Gastroesophageal sphincter (tissue), 3 donors: ENCODE measurements around the gene KLHL8.
A peak's percentile ranks its signal among the peaks of the same experiment; 100 is the strongest.

Experiments used
- CTCF ChIP-seq, 4 experiments: fragments of 200-600 bp in 2 of 4; fragments of 450-650 bp in 2 of 4; sonication (generic) in 1 of 4; IDR thresholded peaks; one replicate each; pipeline ENCODE4 v1.5.1; 2017 to 2019; ENCODE audit warnings: antibody characterized with exemption in 4 of 4, mild to moderate bottlenecking in 2 of 4, moderate library complexity in 2 of 4
- POLR2AphosphoS5 ChIP-seq: sonication (generic); formaldehyde crosslinking; IDR thresholded peaks from one replicate; pipeline ENCODE4 v1.6.1; 2017; ENCODE audit warnings: antibody characterized with exemption

DNA sequence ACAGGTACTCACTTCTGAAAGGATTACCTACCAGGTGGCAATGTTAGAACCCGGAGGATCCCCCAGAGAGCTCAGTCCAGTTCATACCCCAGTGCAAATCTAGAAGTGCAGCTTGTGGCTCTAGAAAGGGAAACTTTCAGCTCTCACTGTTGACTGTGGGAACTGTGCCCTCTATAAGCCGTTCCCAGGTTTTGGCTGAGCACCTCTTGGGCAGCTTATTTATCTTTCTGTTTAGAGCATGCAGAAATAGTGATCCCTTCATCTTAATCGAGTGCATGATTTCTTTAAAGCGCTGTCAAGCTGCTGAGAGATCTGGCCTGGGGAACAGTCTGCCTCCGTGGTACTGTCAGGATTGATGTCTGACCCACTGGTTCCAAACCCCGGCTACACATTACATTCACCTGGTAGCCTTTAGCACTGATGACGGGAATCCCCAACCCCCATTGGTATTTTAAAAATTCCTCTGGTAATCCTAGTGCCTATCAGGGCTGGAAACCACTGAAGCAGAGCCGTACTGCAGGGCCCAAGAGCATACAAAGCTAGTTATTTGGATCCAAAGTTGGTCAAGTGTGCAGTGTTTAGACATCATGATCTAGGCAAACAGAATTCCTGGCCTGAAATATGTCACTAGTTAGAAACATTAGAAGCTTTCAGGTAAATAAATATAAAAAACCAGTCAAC, 103.2 kb downstream of the KLHL8 start:
- TF ChIP-seq POLR2AphosphoS5, result peak; percentile 22
- TF ChIP-seq CTCF (IDR thresholded peaks at IDR 0.05), result no peak
